NT2/D1 (cell line): ENCODE data around the gene TBCE.

Experiments
- SUZ12 ChIP-seq: IDR thresholded peaks from 2 replicates; pipeline ENCODE4 v1.6.1; 2011; ENCODE audit not compliant: insufficient read length, insufficient read depth; ENCODE audit errors: extremely low read depth
- YY1 ChIP-seq: IDR thresholded peaks from 2 replicates; pipeline ENCODE4 v1.6.1; 2011; ENCODE audit not compliant: insufficient read length, insufficient read depth
- ZNF274 ChIP-seq: IDR thresholded peaks from 2 replicates; pipeline ENCODE4 v1.6.1; 2011; ENCODE audit warnings: mild to moderate bottlenecking, low read depth, low read length

GRCh38 chr1:235441159-235441685 lies 74.0 kb downstream of the TBCE start:
- TF ChIP-seq YY1 (no peak), SUZ12 (no peak), ZNF274 (no peak)
